HG02610 (cell line): Measurements from ENCODE around the gene LTA4H.
A peak's percentile ranks its signal among the peaks of the same experiment; 100 is the strongest.
"Not testable (repeated sequence)": the region's sequence is repeated elsewhere in the genome, so short reads cannot be mapped to it uniquely, and the experiment has no call there.

Source experiments
- ATAC-seq: cut with Tn5 transposase; IDR thresholded peaks from one replicate; pipeline ENCODE4 v1.9.1; 2021; ENCODE audit warnings: mild to moderate bottlenecking, moderate library complexity; ENCODE audit not compliant: unreplicated experiment

Gene LTA4H

GRCh38 chr12:96035283-96036236 lies at the start of gene LTA4H:
TSS of gene LTA4H (minus strand) at chr12:96035587. CDS start at chr12:96035519, 68 bp downstream.
- ATAC-seq, result peak; percentile 91

- no peak for ATAC-seq
Measured at GRCh38 chr12:96084624-96085023, 49.2 kb upstream of the LTA4H start.

GRCh38 chr12:96083020-96083719 lies 47.8 kb upstream of the LTA4H start:
- ATAC-seq, result no peak

GRCh38 chr12:96081596-96081995 lies 46.2 kb upstream of the LTA4H start:
- no peak for ATAC-seq

GRCh38 chr12:96078231-96079135 lies 43.1 kb upstream of the LTA4H start:
- no peak for ATAC-seq

GRCh38 chr12:96077081-96077480 lies 41.7 kb upstream of the LTA4H start:
- no peak for ATAC-seq

GRCh38 chr12:96075560-96075959 lies 40.2 kb upstream of the LTA4H start:
- no peak for ATAC-seq

- no peak for ATAC-seq
Measured at GRCh38 chr12:96073346-96074330, 38.3 kb upstream of the LTA4H start.

- peak; percentile 85 for ATAC-seq
Measured at GRCh38 chr12:96070670-96071279, 35.4 kb upstream of the LTA4H start.

- ATAC-seq, result no peak
Measured at GRCh38 chr12:96069511-96070231, 34.3 kb upstream of the LTA4H start.

GRCh38 chr12:96068636-96069035 lies 33.2 kb upstream of the LTA4H start:
- no peak for ATAC-seq

- no peak for ATAC-seq
Measured at GRCh38 chr12:96068111-96068510, 32.7 kb upstream of the LTA4H start.

GRCh38 chr12:96065776-96066175 lies 30.4 kb upstream of the LTA4H start:
- ATAC-seq, result not testable (repeated sequence)

GRCh38 chr12:96064966-96065365 lies 29.6 kb upstream of the LTA4H start:
- no peak for ATAC-seq

- no peak for ATAC-seq
Measured at GRCh38 chr12:96064271-96064670, 28.9 kb upstream of the LTA4H start.

- no peak for ATAC-seq
Measured at GRCh38 chr12:96063046-96063445, 27.7 kb upstream of the LTA4H start.

- ATAC-seq, result peak; percentile 65
Measured at GRCh38 chr12:96061864-96062453, 26.6 kb upstream of the LTA4H start.

GRCh38 chr12:96061323-96061722 lies 25.9 kb upstream of the LTA4H start:
- no peak for ATAC-seq
